HG02642 (cell line): Measurements from ENCODE around the gene BACE1-AS.
"Not testable (repeated sequence)": the region's sequence is repeated elsewhere in the genome, so short reads cannot be mapped to it uniquely, and the experiment has no call there.

ENCODE experiments used
- ATAC-seq: cut with Tn5 transposase; IDR thresholded peaks from one replicate; pipeline ENCODE4 v1.9.1; 2021; ENCODE audit warnings: mild to moderate bottlenecking; ENCODE audit not compliant: unreplicated experiment, poor library complexity

BACE1-AS gene

DNA sequence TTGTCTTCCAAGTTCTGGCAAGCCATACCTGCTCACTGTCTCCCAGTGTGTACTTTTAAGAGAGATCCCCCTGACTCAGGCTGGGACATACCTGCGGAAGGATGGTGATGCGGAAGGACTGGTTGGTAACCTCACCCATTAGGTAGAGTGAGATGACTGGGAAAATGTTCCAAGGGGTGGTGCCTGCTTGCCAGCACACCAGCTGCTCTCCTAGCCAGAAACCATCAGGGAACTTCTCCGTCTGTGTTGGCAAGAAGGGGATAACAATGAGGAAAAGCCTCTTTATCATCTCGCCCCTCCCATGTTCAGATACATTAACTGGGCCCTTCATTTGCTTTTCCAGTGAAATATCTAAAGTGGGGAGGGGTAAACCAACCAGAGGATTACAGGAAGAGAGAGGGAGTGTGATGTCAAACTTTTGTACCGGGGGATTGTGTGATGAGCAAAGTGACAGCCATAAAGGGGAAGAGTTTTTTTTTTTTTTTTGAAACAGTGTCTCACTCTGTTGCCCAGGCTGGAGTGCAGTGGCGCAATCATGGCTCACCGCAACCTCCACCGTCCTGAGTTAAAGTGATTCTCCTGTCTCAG, at the start of gene BACE1-AS:
TSS of gene BACE1-AS (plus strand) at position 538 of the 588 bp plus-strand sequence.
- ATAC-seq = no peak

DNA sequence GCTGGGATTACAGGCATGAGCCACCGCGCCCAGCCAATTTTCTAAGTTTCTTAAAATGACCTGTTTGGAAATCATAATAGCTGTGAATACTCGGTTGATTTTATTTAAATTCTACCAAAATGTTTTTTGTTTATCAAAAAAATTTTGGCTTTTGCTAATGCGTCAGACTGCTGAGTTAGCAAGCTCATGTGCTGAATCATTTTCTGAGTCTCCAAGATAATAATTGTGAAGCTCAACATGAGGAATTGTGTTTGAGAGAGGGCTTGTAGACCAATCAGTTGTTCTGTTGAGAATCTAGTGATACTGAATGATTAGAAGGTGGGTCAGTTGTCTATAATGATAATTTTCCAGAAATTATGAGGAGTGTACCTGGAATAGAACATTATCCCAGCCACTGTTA, 42.8 kb upstream of the BACE1-AS start:
- ATAC-seq = no peak

DNA sequence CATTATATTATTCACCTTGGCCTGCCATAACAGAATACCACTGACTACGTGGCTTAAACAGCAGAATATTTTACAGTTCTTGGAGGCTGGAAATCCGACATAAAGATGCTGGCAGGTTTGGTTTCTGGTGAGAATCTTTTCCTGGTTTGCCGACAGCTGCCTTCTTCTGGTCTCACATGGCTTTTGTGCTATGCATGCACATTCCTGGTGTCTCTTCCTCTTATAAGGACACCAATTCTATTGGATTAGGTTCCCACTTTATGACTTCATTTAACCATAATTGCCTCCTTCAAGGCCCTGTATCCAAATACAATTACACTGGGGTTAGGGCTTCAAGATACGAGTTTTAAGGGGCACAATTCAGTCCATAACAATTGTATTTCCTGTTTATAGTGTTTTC, 41.6 kb upstream of the BACE1-AS start:
- no peak for ATAC-seq

- no peak for ATAC-seq
Measured at GRCh38 chr11:117251506-117251905, 39.6 kb upstream of the BACE1-AS start.

GRCh38 chr11:117255966-117256365, 35.2 kb upstream of the BACE1-AS start:
- ATAC-seq = no peak

- no peak for ATAC-seq
Measured at GRCh38 chr11:117256573-117256972, 34.6 kb upstream of the BACE1-AS start.

- no peak for ATAC-seq
Measured at GRCh38 chr11:117258576-117258975, 32.6 kb upstream of the BACE1-AS start.

DNA sequence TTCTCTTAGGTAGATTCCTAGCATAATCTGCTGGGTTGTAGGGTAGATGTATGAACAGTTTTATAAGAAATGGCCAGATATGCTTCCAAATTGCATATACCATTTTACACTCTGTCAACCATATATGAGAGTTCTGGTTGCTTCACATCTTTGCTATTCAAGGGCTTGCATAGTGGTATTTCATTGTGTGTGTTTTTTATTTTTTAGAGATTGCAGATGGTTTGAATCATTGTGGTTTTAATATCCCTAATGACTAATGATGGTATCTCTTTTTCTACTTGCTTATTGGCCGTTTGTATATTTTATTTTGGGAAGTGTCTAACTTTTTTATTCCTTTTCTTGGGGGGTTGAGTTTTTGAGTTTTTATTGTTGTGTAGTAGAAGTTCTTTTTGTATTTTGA, 31.7 kb upstream of the BACE1-AS start:
- no peak for ATAC-seq

DNA sequence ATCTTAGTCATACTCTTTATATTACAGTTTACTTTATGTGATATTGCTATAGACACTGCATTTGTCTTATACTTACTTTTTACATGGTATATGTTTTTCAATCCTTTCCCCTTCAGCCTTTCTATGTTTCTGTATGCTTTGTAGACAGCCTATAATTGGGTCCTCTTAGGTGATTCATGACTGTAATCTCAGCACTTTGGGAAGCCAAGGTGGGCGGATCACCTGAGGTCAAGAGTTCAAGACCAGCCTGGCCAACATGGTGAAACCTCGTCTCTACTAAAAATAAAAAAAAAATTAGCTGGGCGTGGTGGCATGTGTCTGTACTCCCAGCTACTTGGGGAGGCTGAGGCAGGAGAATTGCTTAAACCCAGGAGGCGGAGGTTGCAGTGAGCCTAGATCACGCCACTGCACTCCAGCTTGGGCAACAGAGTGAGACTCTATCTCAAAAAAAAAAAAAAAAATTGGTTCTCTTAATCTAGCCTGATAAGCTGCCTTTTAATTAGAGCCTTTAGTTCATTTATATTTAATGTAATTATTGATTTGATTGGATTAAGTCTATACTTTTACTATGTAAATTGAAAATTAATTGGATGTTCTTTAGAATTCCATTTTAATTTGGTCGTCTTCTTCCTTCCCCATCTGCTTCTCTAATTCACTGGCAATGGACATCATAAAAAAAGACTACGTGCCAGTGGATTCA, 26.4 kb upstream of the BACE1-AS start:
- not testable (repeated sequence) for ATAC-seq

DNA sequence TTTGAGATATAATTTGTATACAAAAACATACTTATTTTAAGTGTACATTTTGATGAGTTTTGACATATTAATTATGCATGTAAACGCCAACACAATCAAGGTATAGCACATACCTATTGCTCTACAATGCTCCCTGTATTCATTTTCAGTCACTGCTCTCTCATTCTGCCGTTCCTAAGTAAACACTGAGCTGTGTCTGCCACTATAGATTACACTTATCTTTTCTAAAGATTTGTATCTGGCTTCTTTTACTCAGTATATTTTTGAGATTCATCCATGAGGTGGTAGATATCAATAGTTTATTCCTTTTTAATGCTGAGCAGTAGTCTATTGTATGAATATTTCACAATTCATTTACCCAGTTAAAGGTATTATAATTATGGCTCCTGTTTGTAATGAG, 25.4 kb upstream of the BACE1-AS start:
- ATAC-seq = no peak

GRCh38 chr11:117269856-117270255, 21.3 kb upstream of the BACE1-AS start:
- no peak for ATAC-seq

DNA sequence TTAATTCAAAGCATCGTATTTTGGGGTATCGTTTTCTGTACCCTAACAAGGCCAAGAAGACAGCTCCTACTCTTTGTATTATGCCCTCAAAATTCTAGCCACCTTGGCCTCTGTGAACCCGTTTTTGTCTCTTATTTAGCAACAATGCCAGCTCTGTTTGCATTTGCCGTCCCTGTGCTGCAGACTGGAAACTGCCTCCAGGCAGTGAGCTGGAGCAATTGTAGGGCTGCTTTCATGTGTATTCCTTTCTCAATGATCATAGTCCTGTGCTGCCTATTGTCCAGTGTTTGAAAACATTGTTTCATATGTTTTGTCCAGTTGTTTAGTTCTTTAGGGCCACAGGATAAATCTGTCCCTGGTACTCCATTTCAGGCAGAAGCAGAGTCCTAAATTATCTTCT, 19.9 kb upstream of the BACE1-AS start:
- ATAC-seq = no peak

- not testable (repeated sequence) for ATAC-seq
Measured at GRCh38 chr11:117272175-117272574, 19.0 kb upstream of the BACE1-AS start.

GRCh38 chr11:117273550-117274289, 17.4 kb upstream of the BACE1-AS start:
- no peak for ATAC-seq

DNA sequence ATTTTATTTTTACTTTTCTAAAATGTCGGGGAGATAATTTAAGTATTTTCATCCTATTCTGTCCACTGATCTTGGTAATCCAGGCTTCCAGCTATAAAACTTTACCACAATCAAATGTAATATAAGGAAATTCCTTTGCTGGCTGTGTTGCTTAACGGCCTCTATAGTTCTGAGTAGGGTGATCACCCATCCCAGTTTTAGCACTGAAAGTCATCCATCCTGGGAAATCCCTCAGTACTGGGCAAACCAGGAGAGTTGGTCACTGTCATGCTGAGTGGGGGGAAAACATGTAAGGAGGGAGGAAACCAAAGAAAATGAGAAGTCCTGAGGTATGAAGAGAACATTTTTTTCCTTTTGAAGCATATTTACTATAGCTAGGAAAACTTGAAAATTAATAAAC, 12.8 kb upstream of the BACE1-AS start:
- no peak for ATAC-seq

- no peak for ATAC-seq
Measured at GRCh38 chr11:117279711-117280376, 11.3 kb upstream of the BACE1-AS start.

- ATAC-seq = no peak
Measured at GRCh38 chr11:117281159-117281558, 10.0 kb upstream of the BACE1-AS start.

GRCh38 chr11:117281869-117282268, 9.3 kb upstream of the BACE1-AS start:
- no peak for ATAC-seq

GRCh38 chr11:117282956-117283355, 8.2 kb upstream of the BACE1-AS start:
- no peak for ATAC-seq

DNA sequence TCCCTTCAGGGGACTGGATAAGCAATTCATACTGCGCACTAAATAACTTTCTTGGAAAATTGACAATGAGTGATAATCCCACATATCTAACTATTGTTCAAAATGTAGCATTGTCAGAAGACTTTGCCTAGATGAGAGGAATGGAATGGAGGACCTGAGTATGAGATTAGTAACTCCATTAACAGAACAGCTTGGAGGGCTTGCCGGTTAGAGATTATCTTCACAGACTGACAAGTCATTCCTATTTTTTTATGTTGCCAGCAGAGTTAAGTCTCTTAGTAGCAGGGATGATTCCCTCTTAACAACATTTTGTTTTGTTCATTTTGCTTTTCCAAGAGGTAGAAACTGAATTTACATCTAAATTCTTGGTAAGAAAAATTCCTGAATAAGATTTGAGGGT, 7.1 kb upstream of the BACE1-AS start:
- ATAC-seq = no peak

- no peak for ATAC-seq
Measured at GRCh38 chr11:117286588-117286987, 4.6 kb upstream of the BACE1-AS start.
